GM19455 (cell line): ENCODE measurements around the gene VWC2.

Experiments
- ATAC-seq: cut with Tn5 transposase; IDR thresholded peaks from one replicate; pipeline ENCODE4 v1.9.1; 2021; ENCODE audit not compliant: unreplicated experiment

VWC2 gene

GRCh38 chr7:49781996-49782395 lies 8.6 kb downstream of the VWC2 start:
- ATAC-seq, result no peak

- no peak for ATAC-seq
These were observed 10.0 kb downstream of the VWC2 start for GRCh38 chr7:49783446-49783845.

- no peak for ATAC-seq
These were observed 14.5 kb downstream of the VWC2 start for GRCh38 chr7:49787980-49788379.

GRCh38 chr7:49788455-49789059 lies 15.1 kb downstream of the VWC2 start:
- ATAC-seq, result no peak

GRCh38 chr7:49789736-49790135 lies 16.3 kb downstream of the VWC2 start:
- ATAC-seq, result no peak

- no peak for ATAC-seq
These were observed 16.8 kb downstream of the VWC2 start for GRCh38 chr7:49790209-49790608.

GRCh38 chr7:49791088-49791741 lies 17.8 kb downstream of the VWC2 start:
- ATAC-seq, result peak; percentile 84

GRCh38 chr7:49797987-49798660 lies 24.7 kb downstream of the VWC2 start:
- ATAC-seq, result no peak

- ATAC-seq, result no peak
These were observed 26.6 kb downstream of the VWC2 start for GRCh38 chr7:49800031-49800430.

GRCh38 chr7:49802600-49802999 lies 29.2 kb downstream of the VWC2 start:
- no peak for ATAC-seq

- no peak for ATAC-seq
These were observed 30.4 kb downstream of the VWC2 start for GRCh38 chr7:49803812-49804211.

GRCh38 chr7:49805371-49806007 lies 32.1 kb downstream of the VWC2 start:
- no peak for ATAC-seq

GRCh38 chr7:49812534-49812933 lies 39.1 kb downstream of the VWC2 start:
- ATAC-seq, result no peak

GRCh38 chr7:49817279-49817678 lies 43.8 kb downstream of the VWC2 start:
- no peak for ATAC-seq

GRCh38 chr7:49821181-49821580 lies 47.7 kb downstream of the VWC2 start:
- no peak for ATAC-seq

GRCh38 chr7:49822856-49823255 lies 49.4 kb downstream of the VWC2 start:
- ATAC-seq, result no peak

GRCh38 chr7:49823566-49823965 lies 50.1 kb downstream of the VWC2 start:
- ATAC-seq, result no peak

- ATAC-seq, result no peak
These were observed 66.6 kb downstream of the VWC2 start for GRCh38 chr7:49839863-49840645.

GRCh38 chr7:49840751-49841405 lies 67.4 kb downstream of the VWC2 start:
- no peak for ATAC-seq

- ATAC-seq, result no peak
These were observed 72.2 kb downstream of the VWC2 start for GRCh38 chr7:49845626-49846025.
